Kidney capillary endothelial cell (primary cell): ENCODE results near the gene HDGFL3.
"Not testable (repeated sequence)": the region's sequence is repeated elsewhere in the genome, so short reads cannot be mapped to it uniquely, and the experiment has no call there.

Experiments
- DNase-seq: peaks from one replicate; pipeline ENCODE4 v3.0.0-alpha.2; 2018; ENCODE audit warnings: low spot score

HDGFL3 gene

DNA sequence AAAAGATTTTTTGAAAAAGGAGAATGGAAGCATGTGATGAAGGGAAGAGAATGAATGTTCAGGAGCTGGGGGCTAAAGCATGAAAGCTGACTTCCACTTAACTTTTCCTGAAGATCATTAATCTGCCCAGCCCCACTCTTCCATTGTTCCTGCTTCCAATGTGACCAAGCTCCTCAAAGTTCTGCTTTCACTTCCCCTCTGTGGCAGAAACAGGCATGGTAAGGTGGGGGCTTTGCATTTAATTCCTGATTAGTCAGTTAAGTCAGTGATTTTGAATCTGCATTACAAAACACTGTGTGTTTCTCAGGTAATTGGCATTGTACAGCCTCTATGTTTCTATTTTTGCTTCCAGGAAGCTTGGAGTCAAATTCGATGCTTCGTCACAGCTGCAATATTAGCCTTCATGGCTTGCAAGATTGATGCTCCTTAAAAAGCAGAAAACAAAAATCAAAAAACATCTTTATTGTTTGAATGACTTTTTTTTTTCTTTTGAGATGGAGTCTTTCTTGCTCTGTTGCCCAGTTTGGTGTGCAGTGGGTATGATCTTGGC lies 107.5 kb downstream of the HDGFL3 start:
- no peak for DNase-seq

DNA sequence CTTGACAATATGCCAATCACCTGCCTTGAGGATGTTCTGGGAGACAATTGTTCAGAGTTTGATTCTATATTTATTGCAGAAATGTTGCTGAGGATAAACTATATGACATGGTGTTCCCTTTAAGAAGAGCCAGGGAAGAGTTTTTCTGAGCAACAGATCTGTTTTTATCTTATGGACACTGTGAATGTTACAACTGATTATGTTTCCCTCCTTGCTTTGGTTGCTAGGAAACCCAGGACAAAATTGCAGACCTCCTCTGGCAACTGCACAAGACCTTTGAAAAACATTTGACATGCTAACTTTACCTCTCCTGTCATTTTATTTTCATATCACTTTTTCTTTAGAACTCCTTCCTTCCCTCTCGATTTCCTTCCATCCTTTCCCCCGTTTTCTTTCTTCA lies 108.3 kb downstream of the HDGFL3 start:
- no peak for DNase-seq

DNA sequence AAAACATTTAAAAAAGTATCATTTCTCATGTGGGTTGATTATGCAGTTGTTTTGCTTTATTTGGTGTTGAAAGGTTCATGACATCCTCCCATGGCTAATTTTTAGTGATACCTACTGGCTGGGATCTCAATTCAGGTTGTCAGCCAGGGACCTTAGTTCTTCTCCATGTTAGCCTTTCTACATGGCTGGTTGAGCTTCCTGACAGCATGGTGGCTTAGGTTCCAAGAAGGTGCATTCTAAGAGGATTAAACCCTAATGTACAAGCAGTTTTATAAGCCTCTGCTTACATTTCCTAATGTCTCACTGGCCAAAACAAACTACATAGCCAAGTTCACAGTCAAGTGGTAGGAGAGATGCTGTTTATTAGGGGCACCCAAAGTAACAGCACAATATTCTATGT lies 109.5 kb downstream of the HDGFL3 start:
- DNase-seq = no peak

DNA sequence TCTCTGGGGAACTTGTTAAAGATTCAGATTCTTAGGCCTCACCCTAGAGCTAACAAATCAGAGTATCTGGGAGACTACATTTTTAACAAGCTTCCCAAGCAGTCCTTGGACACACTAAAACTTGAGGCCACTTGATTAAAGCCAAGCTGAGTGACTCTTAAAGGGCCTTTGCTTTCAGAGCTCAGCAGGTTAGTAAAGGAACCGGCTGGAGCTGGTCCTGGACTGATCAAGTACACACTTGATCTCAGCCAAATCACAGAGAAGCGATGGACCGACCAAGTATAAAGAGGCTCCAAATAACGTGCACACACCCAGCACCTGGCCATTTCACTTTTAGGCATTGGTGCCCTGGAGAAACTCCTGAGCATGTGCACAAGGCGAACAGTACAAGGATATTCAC lies 113.0 kb downstream of the HDGFL3 start:
- no peak for DNase-seq

DNA sequence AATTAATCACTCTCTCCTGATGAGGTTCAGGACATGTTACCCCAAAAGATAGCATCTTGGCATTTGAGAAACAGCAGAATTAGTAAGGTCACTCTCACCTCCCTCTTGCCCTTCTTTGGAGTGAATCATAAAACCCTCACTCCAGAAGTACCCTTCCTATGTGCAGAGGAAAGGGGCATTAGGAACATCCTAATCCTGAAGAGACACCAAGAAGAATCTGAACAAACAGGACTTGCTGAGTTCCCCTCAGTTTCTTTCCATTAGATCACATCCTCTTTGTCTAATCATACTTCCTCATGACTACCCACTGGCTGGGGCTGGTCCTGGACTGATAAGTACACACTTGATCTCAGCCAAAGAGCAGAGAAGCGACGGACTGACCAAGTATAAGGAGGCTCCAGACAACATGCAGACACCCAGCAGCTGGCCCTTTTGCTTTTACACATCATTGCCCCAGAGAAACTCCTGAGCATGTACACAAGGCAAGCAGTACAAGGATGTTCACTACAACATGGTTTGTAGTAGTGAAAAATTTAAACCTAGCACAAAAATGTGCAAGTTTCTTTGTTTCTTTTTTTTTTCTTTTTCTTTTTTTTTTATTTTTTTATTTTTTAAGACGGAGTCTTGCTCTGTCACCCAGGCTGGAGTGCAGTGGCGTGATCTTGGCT lies 115.2 kb downstream of the HDGFL3 start:
- peak; percentile 94 for DNase-seq

DNA sequence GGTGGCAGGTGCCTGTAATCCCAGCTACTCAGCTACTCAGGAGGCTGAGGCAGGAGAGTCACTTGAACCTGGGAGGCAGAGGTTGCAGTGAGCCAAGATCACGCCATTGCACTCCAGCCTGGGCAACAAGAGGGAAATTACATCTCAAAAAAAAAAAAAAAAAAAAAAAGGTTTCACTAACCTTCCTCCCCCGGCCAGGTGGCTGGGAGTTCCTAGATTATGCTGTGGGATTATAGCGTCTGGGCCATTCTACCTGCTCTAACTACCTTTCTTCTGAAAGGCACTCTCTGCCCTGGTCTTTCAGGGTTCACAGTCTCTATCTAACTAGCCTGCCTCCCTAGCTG lies 115.7 kb downstream of the HDGFL3 start:
- DNase-seq = not testable (repeated sequence)

DNA sequence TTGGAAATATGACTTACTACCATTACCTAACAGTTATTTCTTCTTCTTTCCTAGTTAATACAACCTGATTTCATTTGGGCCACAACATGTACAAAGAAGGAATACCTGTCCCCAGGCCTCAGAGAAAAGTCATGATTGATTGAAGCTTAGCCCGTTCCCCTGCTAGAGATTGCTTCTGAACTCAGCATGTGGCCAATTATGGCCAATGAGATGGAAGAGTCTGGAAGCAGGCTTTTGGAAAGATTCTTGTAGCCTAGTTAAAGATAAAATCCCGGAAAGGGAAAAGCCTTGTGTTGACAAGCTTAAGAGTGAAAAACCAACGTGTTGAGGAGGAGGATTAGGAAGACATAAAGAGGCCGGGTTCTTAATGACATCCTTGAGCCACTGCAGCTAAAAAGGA lies 117.2 kb downstream of the HDGFL3 start:
- no peak for DNase-seq

DNA sequence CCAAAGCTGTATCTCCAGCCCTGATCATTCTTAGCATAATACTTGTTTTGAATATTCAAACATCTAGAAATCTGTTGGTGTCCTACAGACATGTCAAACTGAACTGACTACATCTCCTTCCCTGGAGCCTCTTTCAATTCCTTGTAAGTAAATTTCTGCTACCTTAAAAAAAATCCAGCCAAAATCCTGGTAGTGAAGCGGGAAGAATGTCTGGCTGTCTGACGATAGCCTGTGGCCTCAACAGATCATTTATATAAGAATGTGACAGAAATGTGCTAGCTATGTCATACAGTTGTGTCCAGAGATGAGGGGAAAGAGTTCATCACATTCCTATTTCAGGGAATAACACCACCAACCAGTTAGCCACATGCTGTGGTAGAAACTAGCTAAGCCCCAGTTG lies 118.7 kb downstream of the HDGFL3 start:
- DNase-seq = no peak

DNA sequence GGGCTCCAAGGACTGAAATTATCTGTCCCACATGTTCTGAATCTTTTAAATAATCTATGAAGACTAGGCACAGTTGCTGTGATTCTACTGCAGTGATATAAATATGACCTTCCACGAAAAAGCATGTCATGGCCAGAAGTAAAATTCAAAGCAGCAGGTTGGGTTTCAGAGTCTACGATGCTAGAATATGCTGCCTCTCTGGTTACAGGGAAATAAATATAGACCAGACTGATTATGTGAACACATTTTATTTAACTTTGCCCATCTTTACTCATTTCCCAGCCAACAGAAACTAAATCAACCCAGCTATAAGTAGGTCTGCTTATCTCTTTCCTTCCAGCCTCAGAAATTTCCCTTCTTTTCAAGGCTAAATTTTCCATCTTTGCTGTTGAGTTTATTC lies 120.0 kb downstream of the HDGFL3 start:
- no peak for DNase-seq

DNA sequence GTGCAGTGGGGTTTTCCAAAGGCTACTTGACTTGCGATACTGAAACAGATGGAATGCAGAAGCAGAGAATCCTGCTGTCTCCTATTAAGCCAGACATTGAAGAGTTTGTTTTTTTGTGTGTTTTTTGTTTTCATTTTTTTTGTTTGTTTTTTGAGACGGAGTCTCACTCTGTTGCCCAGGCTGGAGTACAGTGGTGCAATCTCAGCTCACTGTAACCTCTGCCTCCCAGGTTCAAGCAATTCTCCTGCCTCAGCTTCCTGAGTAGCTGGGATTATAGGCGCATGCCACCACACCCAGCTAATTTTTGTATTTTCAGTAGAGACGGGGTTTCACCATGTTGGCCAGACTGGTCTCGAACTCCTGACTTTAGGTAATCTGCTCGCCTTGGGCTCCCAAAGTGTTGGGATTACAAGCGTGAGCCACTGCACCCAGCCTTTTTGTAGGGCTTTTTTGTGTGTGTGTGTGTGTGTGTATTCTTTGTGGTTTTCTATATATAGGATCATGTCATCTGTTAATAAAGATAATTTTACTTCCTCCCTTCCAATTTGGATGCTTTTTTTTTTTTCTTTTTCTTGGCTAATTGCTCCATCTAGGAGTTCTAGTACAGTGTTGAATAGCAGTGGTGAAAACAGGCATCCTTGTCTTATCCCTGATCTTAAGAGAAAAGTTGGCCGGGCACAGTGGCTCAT lies 121.6 kb downstream of the HDGFL3 start:
- not testable (repeated sequence) for DNase-seq

DNA sequence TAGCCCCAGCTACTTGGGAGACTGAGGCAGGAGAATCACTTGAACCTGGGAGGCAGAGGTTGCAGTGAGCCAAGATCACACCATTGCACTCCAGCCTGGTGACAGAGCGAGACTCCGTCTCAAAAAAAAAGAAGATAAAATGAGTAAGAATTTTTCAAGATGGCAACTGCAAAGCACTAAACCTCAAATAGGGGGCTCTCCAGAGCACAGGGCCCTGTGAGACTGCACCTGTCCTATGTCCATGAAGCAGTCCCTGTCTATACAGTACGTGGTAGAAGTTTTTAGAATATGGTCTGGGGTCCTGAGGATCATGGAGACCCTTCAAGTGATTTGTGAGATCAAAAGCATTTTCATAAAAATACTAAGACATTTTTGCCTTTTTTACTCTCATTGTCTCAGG lies 122.2 kb downstream of the HDGFL3 start:
- not testable (repeated sequence) for DNase-seq

DNA sequence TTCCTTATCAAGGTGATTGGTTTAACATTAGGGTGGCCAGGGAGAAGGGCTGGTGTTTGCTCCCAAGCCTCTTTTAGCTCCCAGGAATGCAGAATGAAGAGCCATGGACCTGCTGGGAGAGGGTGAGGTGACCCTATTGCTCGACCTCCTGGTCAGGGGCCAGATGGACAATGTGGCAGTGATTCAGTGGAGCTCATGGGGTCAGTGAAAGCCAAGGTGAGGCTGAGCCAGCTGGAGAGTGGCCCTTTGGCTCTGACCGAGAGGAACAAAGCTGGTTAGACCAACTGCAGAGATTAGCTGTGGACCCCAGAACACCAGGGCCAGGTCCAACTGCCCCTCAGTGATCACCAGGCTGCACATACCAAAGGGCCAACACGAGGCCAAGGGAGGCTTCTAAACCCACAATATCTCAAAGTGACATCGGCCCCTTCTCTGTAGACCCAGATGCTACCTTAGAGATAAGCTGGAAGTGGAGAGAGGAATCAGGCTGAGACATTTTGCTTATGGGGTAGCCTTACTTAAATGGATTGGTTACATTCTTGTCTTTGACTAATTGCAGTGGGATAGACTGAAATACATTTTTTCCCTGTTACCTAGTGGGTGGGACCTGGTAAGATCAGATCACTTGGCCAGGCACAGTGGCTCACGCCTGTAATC lies 124.8 kb downstream of the HDGFL3 start:
- no peak for DNase-seq

DNA sequence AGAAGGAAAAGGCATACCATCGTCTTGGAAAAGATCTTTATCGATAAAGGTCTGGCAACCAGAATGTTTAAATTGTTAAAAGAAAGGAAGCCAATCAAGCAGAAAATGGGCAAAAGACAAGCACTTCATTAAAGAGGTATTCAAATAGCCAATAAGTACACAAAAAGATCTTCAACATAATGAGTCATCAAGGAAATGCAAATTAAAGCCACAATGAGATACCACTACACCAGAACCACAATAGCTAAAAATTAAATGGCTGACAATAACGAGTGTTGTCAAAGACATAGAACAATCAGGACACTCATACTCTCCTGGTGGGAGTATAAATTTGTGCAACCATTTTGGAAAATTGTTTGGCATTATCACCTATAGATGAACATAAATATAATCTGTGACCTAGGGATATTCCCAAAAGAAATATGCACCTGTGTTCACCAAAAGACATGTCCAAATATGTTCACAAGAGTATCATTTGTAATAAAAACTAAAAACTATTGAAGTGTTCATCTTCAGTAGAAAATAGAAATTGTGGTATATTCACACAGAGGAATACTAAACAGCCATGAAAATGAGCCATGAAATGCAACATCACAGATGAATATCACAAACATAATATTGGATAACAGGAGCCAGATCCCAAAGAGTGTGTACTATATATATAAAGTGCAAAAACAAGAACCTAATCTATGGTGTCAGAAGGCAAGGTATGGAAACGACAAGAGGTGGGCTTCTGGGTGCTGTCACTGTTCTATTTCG lies 126.2 kb downstream of the HDGFL3 start:
- no peak for DNase-seq

DNA sequence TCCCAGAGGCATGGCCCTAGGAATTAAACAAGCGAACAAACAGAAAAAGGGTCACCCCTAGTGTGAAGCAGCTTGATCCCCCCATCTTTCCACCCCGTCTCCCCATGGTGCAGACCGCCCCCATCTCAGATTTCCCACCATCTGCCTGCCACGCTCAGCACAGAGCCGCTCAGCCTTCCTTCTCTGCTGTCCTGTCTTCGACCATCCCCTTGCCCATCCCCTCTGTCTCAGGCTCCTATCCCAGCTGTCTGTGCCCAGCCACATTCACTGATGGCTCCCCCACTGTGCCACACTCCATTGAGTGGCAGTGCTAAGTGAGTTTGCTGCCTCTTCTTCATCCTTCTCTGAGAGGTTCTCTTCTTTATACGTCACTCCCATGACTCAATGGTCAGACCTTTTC lies 128.9 kb downstream of the HDGFL3 start:
- no peak for DNase-seq
